Fibroblast of gingiva (primary cell): ENCODE measurements around the gene CETP.

Source experiments
- DNase-seq: peaks from one replicate; pipeline ENCODE4 v3.0.0-alpha.2; 2011; ENCODE audit warnings: low read depth

Gene CETP

GRCh38 chr16:57023541-57024249, 61.9 kb downstream of the CETP start:
- DNase-seq = no peak

- DNase-seq = no peak
Measured at GRCh38 chr16:57024894-57025680, 63.3 kb downstream of the CETP start.

DNA sequence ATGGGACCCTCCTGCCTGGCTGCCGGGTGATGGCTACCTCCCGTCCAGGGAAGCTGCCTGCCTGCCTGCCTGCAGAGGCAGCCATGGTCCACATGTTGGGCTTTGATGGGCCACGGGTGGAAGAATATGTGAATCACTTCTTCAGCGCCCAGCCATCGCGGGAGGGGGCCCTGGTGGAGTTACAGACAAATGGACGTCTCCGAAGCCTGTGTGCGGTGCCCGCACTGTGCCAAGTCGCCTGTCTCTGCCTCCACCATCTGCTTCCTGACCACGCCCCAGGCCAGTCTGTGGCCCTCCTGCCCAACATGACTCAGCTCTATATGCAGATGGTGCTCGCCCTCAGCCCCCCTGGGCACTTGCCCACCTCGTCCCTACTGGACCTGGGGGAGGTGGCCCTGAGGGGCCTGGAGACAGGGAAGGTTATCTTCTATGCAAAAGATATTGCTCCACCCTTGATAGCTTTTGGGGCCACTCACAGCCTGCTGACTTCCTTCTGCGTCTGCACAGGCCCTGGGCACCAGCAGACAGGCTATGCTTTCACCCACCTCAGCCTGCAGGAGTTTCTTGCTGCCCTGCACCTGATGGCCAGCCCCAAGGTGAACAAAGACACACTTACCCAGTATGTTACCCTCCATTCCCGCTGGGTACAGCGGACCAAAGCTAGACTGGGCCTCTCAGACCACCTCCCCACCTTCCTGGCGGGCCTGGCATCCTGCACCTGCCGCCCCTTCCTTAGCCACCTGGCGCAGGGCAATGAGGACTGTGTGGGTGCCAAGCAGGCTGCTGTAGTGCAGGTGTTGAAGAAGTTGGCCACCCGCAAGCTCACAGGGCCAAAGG, 64.4 kb downstream of the CETP start:
- no peak for DNase-seq

DNA sequence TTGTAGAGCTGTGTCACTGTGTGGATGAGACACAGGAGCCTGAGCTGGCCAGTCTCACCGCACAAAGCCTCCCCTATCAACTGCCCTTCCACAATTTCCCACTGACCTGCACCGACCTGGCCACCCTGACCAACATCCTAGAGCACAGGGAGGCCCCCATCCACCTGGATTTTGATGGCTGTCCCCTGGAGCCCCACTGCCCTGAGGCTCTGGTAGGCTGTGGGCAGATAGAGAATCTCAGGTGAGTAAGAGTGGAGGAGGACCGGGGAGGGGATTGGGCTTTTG, 65.0 kb downstream of the CETP start:
- DNase-seq = no peak

DNA sequence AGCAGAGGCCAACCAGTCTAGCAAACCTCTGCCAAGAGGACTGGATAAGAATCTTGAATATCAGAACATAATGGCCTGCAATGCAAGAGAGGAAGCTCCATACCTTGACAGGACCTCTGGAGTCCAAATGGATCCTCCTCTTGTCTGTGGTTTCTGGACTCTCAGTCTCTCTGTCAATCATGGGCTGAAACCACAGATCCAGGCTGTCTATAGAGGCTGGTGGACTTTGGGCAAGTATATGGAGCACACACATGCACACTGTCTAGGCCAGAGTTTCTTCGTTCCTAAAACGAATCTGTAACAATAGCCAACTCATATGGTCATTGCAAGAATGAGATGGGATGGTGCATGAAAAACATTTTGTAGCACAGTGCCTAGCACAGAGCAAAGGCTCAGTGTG, 65.3 kb downstream of the CETP start:
- no peak for DNase-seq

- DNase-seq = no peak
Measured at GRCh38 chr16:57028086-57028485, 66.3 kb downstream of the CETP start.

GRCh38 chr16:57029161-57030160, 67.7 kb downstream of the CETP start:
- no peak for DNase-seq

GRCh38 chr16:57030346-57030902, 68.7 kb downstream of the CETP start:
- no peak for DNase-seq

GRCh38 chr16:57031156-57031555, 69.4 kb downstream of the CETP start:
- DNase-seq = no peak

- DNase-seq = no peak
Measured at GRCh38 chr16:57032346-57032745, 70.6 kb downstream of the CETP start.

- DNase-seq = no peak
Measured at GRCh38 chr16:57032931-57033330, 71.2 kb downstream of the CETP start.
